HepG2 (cell line): ENCODE data around the gene SCAI. TPM values are rescaled to one million over a fixed set of nuclear protein-coding genes. Genes with fewer than 3 reads are reported as not detected.

Experiments
- ATAC-seq: fragments of 200-7000 bp; cut with Tn5 transposase; 3 replicates; pipeline ENCODE4 v1.9.1; 2020; ENCODE audit warnings: mild to moderate bottlenecking, moderate library complexity
- BruUV-seq: library from RNA; stranded (reverse); fragments of 400-500 nt; replicated peaks from 2 replicates; lab custom pipeline; 2021; lab: Mats Ljungman, UMichigan
- CTCF ChIA-PET: fragments of 300-600 bp; formaldehyde crosslinking; extraction: SDS; loops from one replicate; lab custom pipeline; 2021; ENCODE audit warnings: low total read pairs, inconsistent platforms, low intra/inter-chr PET ratio; lab: Yijun Ruan, JAX
- POLR2A ChIA-PET: fragments of 350-600 bp; sonication (Branson Sonifier 250); formaldehyde crosslinking; loops from one replicate; lab custom pipeline; 2020; ENCODE audit warnings: antibody characterized with exemption, inconsistent platforms; lab: Yijun Ruan, JAX
- DNase-seq: peaks from one replicate; pipeline ENCODE4 v3.0.0-alpha.2; 2015; ENCODE audit warnings: low spot score
- FAIRE-seq: peaks from 3 replicates; lab custom pipeline; 2011; peaks lifted over from hg19 to GRCh38; lab: Jason Lieb, UNC
- H2AFZ ChIP-seq: one replicate; pipeline ENCODE4 v1.6.1; 2011; ENCODE audit warnings: low read length, inconsistent platforms
- H3K27ac ChIP-seq: fragments of 300-600 bp; 3 replicates; pipeline ENCODE4 v1.8.0; 2011; ENCODE audit warnings: mixed run types, mild to moderate bottlenecking, mixed read lengths, low read length, inconsistent platforms; ENCODE audit not compliant: insufficient read depth; ENCODE audit errors: extremely low read length
- H3K27me3 ChIP-seq, 2 experiments: fragments of 200-600 bp in 1 of 2; 2 replicates in 1 of 2; 3 replicates in 1 of 2; pipeline versions ENCODE4 v1.6.0 to v1.8.0; 2011; ENCODE audit warnings: low read length in 2 of 2, mild to moderate bottlenecking in 2 of 2, moderate library complexity in 2 of 2, inconsistent platforms in 1 of 2; ENCODE audit not compliant: insufficient read depth in 2 of 2, control insufficient read depth in 1 of 2
- H3K36me3 ChIP-seq, 2 experiments: fragments of 200-600 bp in 1 of 2; replicated peaks in 1 of 2; 2 replicates in 1 of 2; 3 replicates in 1 of 2; pipeline versions ENCODE4 v1.5.1 to v1.8.0; 2011; ENCODE audit warnings: low read length in 2 of 2, inconsistent platforms in 1 of 2; ENCODE audit not compliant: insufficient read depth in 2 of 2, control insufficient read depth in 1 of 2
- H3K4me1 ChIP-seq: 2 replicates; pipeline ENCODE4 v1.5.1; 2012; ENCODE audit warnings: low read length, inconsistent platforms; ENCODE audit not compliant: insufficient read depth
- H3K4me2 ChIP-seq: 2 replicates; pipeline ENCODE4 v1.6.0; 2011; ENCODE audit warnings: low read depth, low read length, inconsistent platforms
- H3K4me3 ChIP-seq, 3 experiments: fragments of 200-600 bp in 1 of 3; sonication (generic), shearing (Covaris generic) in 1 of 3; replicated peaks in 1 of 3; 2 replicates each; pipeline ENCODE4 v1.5.1; 2011 to 2016; ENCODE audit warnings: low read length in 3 of 3, inconsistent platforms in 2 of 3, low read depth in 2 of 3, mild to moderate bottlenecking in 2 of 3, control low read depth in 1 of 3, mixed read lengths in 1 of 3; ENCODE audit not compliant: insufficient read depth in 1 of 3
- H3K79me2 ChIP-seq: one replicate; pipeline ENCODE4 v1.6.1; 2011; ENCODE audit warnings: low read length, inconsistent platforms; ENCODE audit not compliant: insufficient read depth
- H3K9ac ChIP-seq: 2 replicates; pipeline ENCODE4 v1.6.0; 2011; ENCODE audit warnings: mild to moderate bottlenecking, low read depth, low read length, inconsistent platforms; ENCODE audit not compliant: insufficient read depth
- H3K9me3 ChIP-seq: 2 replicates; pipeline ENCODE4 v1.5.1; 2012; ENCODE audit warnings: mild to moderate bottlenecking, low read length
- H4K20me1 ChIP-seq: 2 replicates; pipeline ENCODE4 v1.6.0; 2011; ENCODE audit warnings: inconsistent platforms, mild to moderate bottlenecking, low read length, moderate library complexity; ENCODE audit not compliant: insufficient read depth
- ARHGAP35 ChIP-seq: sonication (generic); formaldehyde crosslinking; IDR thresholded peaks from 2 replicates; pipeline ENCODE4 v1.9.0; 2022; ENCODE audit warnings: mild to moderate bottlenecking, inconsistent platforms, moderate library complexity, missing genetic modification reagents, borderline replicate concordance
- ARNTL ChIP-seq: sonication (generic); formaldehyde crosslinking; IDR thresholded peaks from 2 replicates; pipeline ENCODE4 v1.4.0; 2020; ENCODE audit warnings: mild to moderate bottlenecking, missing genetic modification reagents
- FIP1L1 ChIP-seq: fragments of 200-400 bp; formaldehyde crosslinking; IDR thresholded peaks from 2 replicates; pipeline ENCODE4 v1.6.1; 2018; ENCODE audit warnings: low read depth, mild to moderate bottlenecking, low read length, moderate library complexity, borderline replicate concordance; ENCODE audit not compliant: insufficient read depth
- HNRNPH1 ChIP-seq: fragments of 200-400 bp; formaldehyde crosslinking; optimal IDR thresholded peaks from 2 replicates; pipeline ENCODE3; 2017; ENCODE audit warnings: mild to moderate bottlenecking, low read depth, low read length
- HNRNPLL ChIP-seq: fragments of 200-400 bp; formaldehyde crosslinking; IDR thresholded peaks from 2 replicates; pipeline ENCODE4 v1.6.1; 2017; ENCODE audit warnings: mild to moderate bottlenecking, low read depth, low read length; ENCODE audit not compliant: poor library complexity, severe bottlenecking
- MED13 ChIP-seq: sonication (generic); formaldehyde crosslinking; IDR thresholded peaks from 2 replicates; pipeline ENCODE4 v1.5.0; 2020; ENCODE audit warnings: missing genetic modification reagents
- MEF2D ChIP-seq: sonication (generic); formaldehyde crosslinking; IDR thresholded peaks from 2 replicates; pipeline ENCODE4 v1.5.1; 2020; ENCODE audit warnings: mild to moderate bottlenecking, missing genetic modification reagents
- RFXANK ChIP-seq: IDR thresholded peaks from 2 replicates; pipeline ENCODE4 v1.6.1; 2016
- SMAD1 ChIP-seq: sonication (generic); formaldehyde crosslinking; IDR thresholded peaks from 2 replicates; pipeline ENCODE4 v1.4.0; 2020; ENCODE audit warnings: missing genetic modification reagents, low read depth, mild to moderate bottlenecking, borderline replicate concordance
- SMYD3 ChIP-seq: sonication (generic); formaldehyde crosslinking; IDR thresholded peaks from 2 replicates; pipeline ENCODE4 v1.8.1; 2023; ENCODE audit warnings: mild to moderate bottlenecking, missing genetic modification reagents
- YEATS4 ChIP-seq: sonication (generic); formaldehyde crosslinking; IDR thresholded peaks from 2 replicates; pipeline ENCODE4 v1.4.0; 2020; ENCODE audit warnings: missing genetic modification reagents, borderline replicate concordance
- ZFY ChIP-seq: sonication (generic); formaldehyde crosslinking; IDR thresholded peaks from 2 replicates; pipeline ENCODE4 v1.4.0; 2020; ENCODE audit warnings: missing genetic modification reagents
- ZKSCAN1 ChIP-seq: fragments of 150-350 bp; IDR thresholded peaks from 2 replicates; pipeline ENCODE4 v1.6.1; 2014; ENCODE audit warnings: low read length
- ZKSCAN5 ChIP-seq: sonication (generic); formaldehyde crosslinking; IDR thresholded peaks from 2 replicates; pipeline ENCODE4 v1.5.1; 2020; ENCODE audit warnings: mild to moderate bottlenecking, missing genetic modification reagents
- ZNF329 ChIP-seq: sonication (generic); formaldehyde crosslinking; IDR thresholded peaks from 2 replicates; pipeline ENCODE4 v1.9.0; 2021; ENCODE audit warnings: low read depth, mild to moderate bottlenecking, missing genetic modification reagents
- ZNF34 ChIP-seq: sonication (generic); formaldehyde crosslinking; IDR thresholded peaks from 2 replicates; pipeline ENCODE4 v1.4.0; 2020; ENCODE audit warnings: mild to moderate bottlenecking, missing genetic modification reagents, borderline replicate concordance
- ZNF691 ChIP-seq: sonication (generic); formaldehyde crosslinking; IDR thresholded peaks from 2 replicates; pipeline ENCODE4 v1.4.0; 2020; ENCODE audit warnings: missing genetic modification reagents, low read depth, mild to moderate bottlenecking, borderline replicate concordance
- in situ Hi-C: cut with HindIII; loops from 2 replicates; pipeline ENCODE4 v1.10.0; 2017; ENCODE audit warnings: low pct_unique_long_range_greater_than_20kb; ENCODE audit not compliant: extremely low pct_ligation_motif_present
- intact Hi-C: fragments of 100-400 bp; cut with micrococcal nuclease; formaldehyde crosslinking; loops from one replicate; pipeline ENCODE4 v1.10.0; 2022; ENCODE audit not compliant: unreplicated experiment
- polyA plus RNA-seq, 8 experiments: library from polyadenylated mRNA; depleted of rRNA in 3 of 8; stranded (reverse) in 7 of 8; unstranded in 1 of 8; fragments of >200 nt; fragmentation: Illumina TruSeq in 4 of 8; extraction: Trizol in 4 of 8; gene quantifications; 2 replicates each; pipeline versions ENCODE4 v1.2.1 to v1.2.3, GENCODE V29; 2011 to 2016; ENCODE audit warnings: low read depth in 4 of 8, missing spikeins in 1 of 8, mixed read lengths in 1 of 8; ENCODE audit not compliant: insufficient read depth in 1 of 8
- total RNA-seq, 5 experiments: library from RNA; depleted of rRNA; stranded (reverse); fragments of >200 nt; fragmentation: Illumina TruSeq; extraction: Trizol; gene quantifications; 2 replicates each; pipeline ENCODE4 v1.2.3, GENCODE V29; 2016; ENCODE audit warnings: low read depth in 1 of 5
- TF ChIP-seq, protein P1 (sequence below): sonication (generic); formaldehyde crosslinking; IDR thresholded peaks from 2 replicates; pipeline ENCODE4 v1.8.0; 2022; ENCODE audit warnings: mild to moderate bottlenecking, missing genetic modification reagents
- TF ChIP-seq, protein P2 (sequence below): sonication (generic); formaldehyde crosslinking; IDR thresholded peaks from 2 replicates; pipeline ENCODE4 v1.4.0; 2020; ENCODE audit warnings: missing genetic modification reagents

The SCAI gene
- total and polyA plus RNA-seq, 2 of the 13 experiments (the other 11 are each of a cell fraction or from before 2014, with no cell fraction given) = 4.4 to 8.4 TPM

GRCh38 chr9:124934290-124934689 lies 209.0 kb downstream of the SCAI start:
- H3K79me2 ChIP-seq = no peaks in the 10 kb centered on the region
- H3K4me2 ChIP-seq = no peak overlapping the region
- H2AFZ ChIP-seq = no peak overlapping the region
- intact Hi-C loops = no loop called here
- ATAC-seq = no peak
- FAIRE-seq = no peak
- no peak overlapping the region for H3K4me3 ChIP-seq
- H3K9me3 ChIP-seq = no peaks in the 10 kb centered on the region
- H3K9ac ChIP-seq = no peak overlapping the region
- no peaks in the 10 kb centered on the region; the same call in 1 of the 2 replicates for H3K4me1 ChIP-seq
- POLR2A ChIA-PET = no interaction called here
- peaks cover 5 to 36% of the 10 kb centered on the region in 2 experiments for H3K36me3 ChIP-seq
- no peak overlapping the region for H3K27ac ChIP-seq
- in situ Hi-C loops = no loop called here
- H4K20me1 ChIP-seq = no peaks in the 10 kb centered on the region
- BruUV-seq = no TSS peak
- TF ChIP-seq SMYD3 (CRISPR knock-in tag) (no peak), ZNF34 (CRISPR knock-in tag) (no peak), FIP1L1 (no peak), ARNTL (CRISPR knock-in tag) (no peak), HNRNPLL (no peak), RFXANK (no peak), ZKSCAN1 (no peak), ZFY (CRISPR knock-in tag) (no peak), MED13 (CRISPR knock-in tag) (no peak), SMAD1 (no peak), HNRNPH1 (no peak), ZNF691 (CRISPR knock-in tag) (no peak), ARHGAP35 (CRISPR knock-in tag) (no peak), MEF2D (CRISPR knock-in tag) (no peak), ZKSCAN5 (CRISPR knock-in tag) (no peak), YEATS4 (CRISPR knock-in tag) (no peak), ZNF329 (CRISPR knock-in tag) (no peak)
- TF ChIP-seq, protein P1, sequence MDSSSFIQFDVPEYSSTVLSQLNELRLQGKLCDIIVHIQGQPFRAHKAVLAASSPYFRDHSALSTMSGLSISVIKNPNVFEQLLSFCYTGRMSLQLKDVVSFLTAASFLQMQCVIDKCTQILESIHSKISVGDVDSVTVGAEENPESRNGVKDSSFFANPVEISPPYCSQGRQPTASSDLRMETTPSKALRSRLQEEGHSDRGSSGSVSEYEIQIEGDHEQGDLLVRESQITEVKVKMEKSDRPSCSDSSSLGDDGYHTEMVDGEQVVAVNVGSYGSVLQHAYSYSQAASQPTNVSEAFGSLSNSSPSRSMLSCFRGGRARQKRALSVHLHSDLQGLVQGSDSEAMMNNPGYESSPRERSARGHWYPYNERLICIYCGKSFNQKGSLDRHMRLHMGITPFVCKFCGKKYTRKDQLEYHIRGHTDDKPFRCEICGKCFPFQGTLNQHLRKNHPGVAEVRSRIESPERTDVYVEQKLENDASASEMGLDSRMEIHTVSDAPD (CRISPR knock-in tag) = no peak
- TF ChIP-seq, protein P2, sequence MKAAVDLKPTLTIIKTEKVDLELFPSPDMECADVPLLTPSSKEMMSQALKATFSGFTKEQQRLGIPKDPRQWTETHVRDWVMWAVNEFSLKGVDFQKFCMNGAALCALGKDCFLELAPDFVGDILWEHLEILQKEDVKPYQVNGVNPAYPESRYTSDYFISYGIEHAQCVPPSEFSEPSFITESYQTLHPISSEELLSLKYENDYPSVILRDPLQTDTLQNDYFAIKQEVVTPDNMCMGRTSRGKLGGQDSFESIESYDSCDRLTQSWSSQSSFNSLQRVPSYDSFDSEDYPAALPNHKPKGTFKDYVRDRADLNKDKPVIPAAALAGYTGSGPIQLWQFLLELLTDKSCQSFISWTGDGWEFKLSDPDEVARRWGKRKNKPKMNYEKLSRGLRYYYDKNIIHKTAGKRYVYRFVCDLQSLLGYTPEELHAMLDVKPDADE = no peak
- CTCF ChIA-PET = no interaction called here
- no peaks in the 10 kb centered on the region for H3K27me3 ChIP-seq
- no peak for DNase-seq
